TTC549 (cell line): Measurements from ENCODE around the gene KIF19.
"Not testable (repeated sequence)": the region's sequence is repeated elsewhere in the genome, so short reads cannot be mapped to it uniquely, and the experiment has no call there.

Experiments
- FAIRE-seq: peaks from 2 replicates; lab custom pipeline; 2012; peaks lifted over from hg19 to GRCh38; lab: Jason Lieb, UNC

The KIF19 gene

GRCh38 chr17:74389937-74390679 lies 64.1 kb downstream of the KIF19 start:
- no peak for FAIRE-seq

- no peak for FAIRE-seq
These were observed 64.9 kb downstream of the KIF19 start for GRCh38 chr17:74390680-74391653.

- FAIRE-seq = no peak
These were observed 65.7 kb downstream of the KIF19 start for GRCh38 chr17:74391771-74392170.

- FAIRE-seq = no peak
These were observed 66.8 kb downstream of the KIF19 start for GRCh38 chr17:74392848-74393247.

- FAIRE-seq = no peak
These were observed 67.4 kb downstream of the KIF19 start for GRCh38 chr17:74393346-74393942.

- no peak for FAIRE-seq
These were observed 68.4 kb downstream of the KIF19 start for GRCh38 chr17:74394275-74394950.

GRCh38 chr17:74394977-74395376 lies 69.0 kb downstream of the KIF19 start:
- no peak for FAIRE-seq

- no peak for FAIRE-seq
These were observed 70.5 kb downstream of the KIF19 start for GRCh38 chr17:74396567-74396966.

- no peak for FAIRE-seq
These were observed 76.0 kb downstream of the KIF19 start for GRCh38 chr17:74402048-74402447.

GRCh38 chr17:74403512-74404137 lies 77.6 kb downstream of the KIF19 start:
- no peak for FAIRE-seq

GRCh38 chr17:74404218-74404617 lies 78.2 kb downstream of the KIF19 start:
- FAIRE-seq = no peak

GRCh38 chr17:74404789-74405188 lies 78.8 kb downstream of the KIF19 start:
- no peak for FAIRE-seq

GRCh38 chr17:74405311-74405710 lies 79.3 kb downstream of the KIF19 start:
- FAIRE-seq = not testable (repeated sequence)
